Measurements from ENCODE around the gene PRLR.

- no peak for TF ChIP-seq ZBTB17 (CRISPR knock-in tag; IDR thresholded peaks at IDR 0.05)
- no peak for TF ChIP-seq JUND (IDR thresholded peaks at IDR 0.05; ENCODE audit: borderline replicate concordance, low read depth, low read length)
- no peak for TF ChIP-seq JUND (tag; IDR thresholded peaks at IDR 0.05; ENCODE audit: borderline replicate concordance, low read depth, low read length)
- TF ChIP-seq TAL1 (IDR thresholded peaks at IDR 0.05) = no peak
- no peak for TF ChIP-seq RREB1 (CRISPR knock-in tag; IDR thresholded peaks at IDR 0.05)
- no peak for TF ChIP-seq SMAD4 (CRISPR knock-in tag; conservative IDR thresholded peaks at IDR 0.05)
- TF ChIP-seq ETS1 (conservative IDR thresholded peaks at IDR 0.05; ENCODE audit: control insufficient read depth, low read depth, low read length) = no peak
These were observed 114.4 kb downstream of the PRLR start for GRCh38 chr5:35115920-35116319.

Data from K562 (cell line).